ENCODE measurements around the gene SART1.

Gene SART1

DNA sequence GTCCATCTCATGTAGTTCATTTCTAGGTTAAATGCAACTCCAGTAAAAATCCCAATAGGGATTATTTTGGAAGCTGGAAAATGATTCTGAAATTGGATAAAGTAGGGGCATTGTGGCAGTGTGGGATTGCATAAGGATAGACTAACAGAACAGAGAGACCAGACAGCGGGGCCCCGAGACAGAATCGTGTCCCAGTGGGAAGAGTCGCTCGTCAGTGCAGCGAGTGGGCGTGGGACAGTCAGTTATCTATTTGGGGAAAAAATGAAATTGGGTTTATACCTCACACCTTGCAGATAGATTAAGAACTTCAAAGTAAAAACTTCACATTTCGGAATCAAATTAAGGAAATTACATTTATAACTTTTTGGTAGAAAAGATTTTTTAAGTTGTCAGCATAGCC is 10.6 kb downstream of the SART1 start:
- Histone ChIP-seq H3K27ac (ENCODE audit: low read length) (no peak overlapping the region), H3K27me3 (replicated peaks; ENCODE audit: insufficient read depth, low read length) (no peaks in the 10 kb centered on the region), H3K9me2 (replicated peaks; ENCODE audit: insufficient read depth, low read length) (no peaks in the 10 kb centered on the region), H3F3A (ENCODE audit: insufficient read depth, low read length) (no peaks in the 10 kb centered on the region), H3K9me3 (replicated peaks; ENCODE audit: insufficient read depth, low read length) (no peaks in the 10 kb centered on the region), H3K4me3 (ENCODE audit: low read length) (no peak overlapping the region), H3K4me1 (ENCODE audit: low read length) (no peaks in the 10 kb centered on the region), H2AFZ (ENCODE audit: low read length) (no peak overlapping the region), H4K20me1 (ENCODE audit: insufficient read depth, low read length) (no peaks in the 10 kb centered on the region), H3K36me3 (replicated peaks; ENCODE audit: insufficient read depth, low read length) (no peaks in the 10 kb centered on the region; the same call in 1 of the 2 replicates), H3K4me2 (ENCODE audit: low read depth, low read length) (no peak overlapping the region), H3K79me2 (ENCODE audit: low read length) (peaks cover 3% of the 10 kb centered on the region; the same call in 1 of the 2 replicates), H3K9ac (ENCODE audit: low read length) (no peak overlapping the region)
- TF ChIP-seq CTCF (IDR thresholded peaks at IDR 0.05; ENCODE audit: low read length) (no peak), EZH2 (optimal IDR thresholded peaks at IDR 0.05; ENCODE audit: low read depth, low read length) (no peak), EZH2phosphoT487 (IDR thresholded peaks at IDR 0.05; ENCODE audit: low read length) (no peak)
- DNase-seq = no peak

- H3K4me3 ChIP-seq (ENCODE audit: low read length) = no peak overlapping the region
- H3K27ac ChIP-seq (ENCODE audit: low read length) = no peak overlapping the region
- no peak overlapping the region for H3K4me2 ChIP-seq (ENCODE audit: low read depth, low read length)
- DNase-seq = no peak
- no peaks in the 10 kb centered on the region for H4K20me1 ChIP-seq (ENCODE audit: insufficient read depth, low read length)
- no peak overlapping the region for H2AFZ ChIP-seq (ENCODE audit: low read length)
- no peaks in the 10 kb centered on the region for H3K9me2 ChIP-seq (replicated peaks; ENCODE audit: insufficient read depth, low read length)
- TF ChIP-seq EZH2phosphoT487 (IDR thresholded peaks at IDR 0.05; ENCODE audit: low read length) (no peak), CTCF (IDR thresholded peaks at IDR 0.05; ENCODE audit: low read length) (no peak), EZH2 (optimal IDR thresholded peaks at IDR 0.05; ENCODE audit: low read depth, low read length) (no peak)
- no peaks in the 10 kb centered on the region for H3K27me3 ChIP-seq (replicated peaks; ENCODE audit: insufficient read depth, low read length)
- no peaks in the 10 kb centered on the region for H3K4me1 ChIP-seq (ENCODE audit: low read length)
- H3K79me2 ChIP-seq (ENCODE audit: low read length) = peaks cover 3% of the 10 kb centered on the region; the same call in 1 of the 2 replicates
- H3K9me3 ChIP-seq (replicated peaks; ENCODE audit: insufficient read depth, low read length) = no peaks in the 10 kb centered on the region
- H3F3A ChIP-seq (ENCODE audit: insufficient read depth, low read length) = no peaks in the 10 kb centered on the region
- no peaks in the 10 kb centered on the region; the same call in 1 of the 2 replicates for H3K36me3 ChIP-seq (replicated peaks; ENCODE audit: insufficient read depth, low read length)
- no peak overlapping the region for H3K9ac ChIP-seq (ENCODE audit: low read length)
These were observed 12.0 kb downstream of the SART1 start for GRCh38 chr11:65973439-65974110.

- H3K9me3 ChIP-seq (replicated peaks; ENCODE audit: insufficient read depth, low read length) = no peaks in the 10 kb centered on the region
- no peak for DNase-seq
- H3K27ac ChIP-seq (ENCODE audit: low read length) = no peak overlapping the region
- H3K9ac ChIP-seq (ENCODE audit: low read length) = no peak overlapping the region
- no peak overlapping the region for H3K4me2 ChIP-seq (ENCODE audit: low read depth, low read length)
- no peaks in the 10 kb centered on the region for H3K27me3 ChIP-seq (replicated peaks; ENCODE audit: insufficient read depth, low read length)
- TF ChIP-seq EZH2phosphoT487 (IDR thresholded peaks at IDR 0.05; ENCODE audit: low read length) = no peak
- no peak for TF ChIP-seq CTCF (IDR thresholded peaks at IDR 0.05; ENCODE audit: low read length)
- TF ChIP-seq EZH2 (optimal IDR thresholded peaks at IDR 0.05; ENCODE audit: low read depth, low read length) = no peak
- H4K20me1 ChIP-seq (ENCODE audit: insufficient read depth, low read length) = no peaks in the 10 kb centered on the region
- no peaks in the 10 kb centered on the region; the same call in 1 of the 2 replicates for H3K36me3 ChIP-seq (replicated peaks; ENCODE audit: insufficient read depth, low read length)
- no peaks in the 10 kb centered on the region for H3K79me2 ChIP-seq (ENCODE audit: low read length)
- H2AFZ ChIP-seq (ENCODE audit: low read length) = no peak overlapping the region
- H3K4me1 ChIP-seq (ENCODE audit: low read length) = no peaks in the 10 kb centered on the region
- H3F3A ChIP-seq (ENCODE audit: insufficient read depth, low read length) = no peaks in the 10 kb centered on the region
- H3K9me2 ChIP-seq (replicated peaks; ENCODE audit: insufficient read depth, low read length) = no peaks in the 10 kb centered on the region
- no peak overlapping the region for H3K4me3 ChIP-seq (ENCODE audit: low read length)
These were observed 14.2 kb downstream of the SART1 start for GRCh38 chr11:65975771-65976170.
